ENCODE results near the gene DPH3.
A peak's percentile ranks its signal among the peaks of the same experiment; 100 is the strongest.
"Not testable (repeated sequence)": the region's sequence is repeated elsewhere in the genome, so short reads cannot be mapped to it uniquely, and the experiment has no call there.

Gene DPH3

GRCh38 chr3:16264708-16265454 is at the start of gene DPH3, which contains the start of gene OXNAD1:
Gene DPH3, minus strand, starts transcription at chr3:16264943. Its CDS starts 67 bp downstream, at chr3:16264876.
Gene OXNAD1, plus strand, starts transcription at chr3:16265212. Its CDS starts 5,741 bp downstream, at chr3:16270953.
- peak; percentile 99 for DNase-seq (ENCODE audit: low read depth in 2 of 2)

- no peak for DNase-seq (ENCODE audit: low read depth in 2 of 2)
These were observed 49.3 kb upstream of the DPH3 start for GRCh38 chr3:16313886-16314645.

DNA sequence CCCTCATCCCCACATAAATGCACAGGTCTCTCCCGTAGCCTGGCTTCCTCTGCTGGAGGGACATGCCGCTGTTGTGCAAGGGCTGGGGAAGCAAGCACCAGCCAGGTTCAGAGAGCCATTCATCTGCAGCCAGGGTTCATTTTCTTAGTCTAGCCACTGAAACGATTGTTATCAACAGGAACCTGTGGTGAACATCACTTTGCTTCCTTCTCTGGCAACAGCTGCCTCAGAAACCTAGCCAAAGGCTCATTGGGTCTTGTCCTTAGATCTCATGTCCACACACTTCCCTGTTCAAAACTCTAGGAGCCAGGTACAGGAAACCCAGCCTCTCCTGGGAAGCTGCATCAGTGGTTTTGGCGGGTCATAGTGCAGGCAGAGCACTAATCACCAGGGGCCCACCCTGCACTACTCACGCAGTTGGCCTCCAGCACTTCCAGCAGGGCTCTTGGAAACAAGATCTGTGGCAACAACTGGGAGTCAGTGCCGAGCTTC is 47.3 kb upstream of the DPH3 start:
- DNase-seq (ENCODE audit: low read depth in 2 of 2): no peak

DNA sequence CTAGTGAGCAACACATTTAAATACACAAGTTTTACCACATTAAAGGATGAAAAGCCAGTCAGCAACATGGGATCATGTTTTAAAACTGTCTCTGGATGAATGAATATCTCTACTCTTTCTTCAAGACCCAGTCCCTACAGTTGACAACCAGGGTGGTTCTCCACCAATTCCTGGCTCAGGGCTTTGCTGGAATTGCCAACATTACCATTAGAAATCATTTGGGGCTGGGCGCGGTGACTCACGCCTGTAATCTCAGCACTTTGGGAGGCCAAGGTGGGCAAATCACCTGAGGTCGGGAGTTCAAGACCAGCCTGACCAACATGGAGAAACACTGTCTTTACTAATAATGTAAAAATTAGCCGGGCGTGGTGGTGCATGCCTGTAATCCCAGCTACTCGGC is 45.7 kb upstream of the DPH3 start:
- not testable (repeated sequence) for DNase-seq (ENCODE audit: low read depth in 2 of 2)

DNA sequence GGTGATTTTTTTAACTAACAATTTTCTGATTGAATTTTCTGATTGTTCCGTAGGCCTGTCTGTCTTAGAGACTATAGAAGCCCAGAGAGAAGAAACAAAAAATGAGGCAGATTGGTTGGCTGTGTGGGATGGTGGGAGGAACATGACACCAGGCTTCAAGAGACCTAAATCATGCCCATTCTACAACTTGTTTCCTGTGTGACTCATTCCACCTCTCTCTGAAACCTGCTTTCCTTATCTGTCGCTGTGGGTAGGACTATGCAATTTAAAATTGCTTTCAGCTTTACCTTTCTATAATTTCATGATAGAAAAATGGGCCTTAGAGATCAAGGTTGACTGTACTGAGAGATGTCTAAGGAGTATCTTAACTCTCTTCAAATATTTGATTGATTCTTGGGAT is 44.8 kb upstream of the DPH3 start:
- no peak for DNase-seq (ENCODE audit: low read depth in 2 of 2)

- DNase-seq (ENCODE audit: low read depth in 2 of 2): no peak
These were observed 44.0 kb upstream of the DPH3 start for GRCh38 chr3:16308727-16309126.

- no peak for DNase-seq (ENCODE audit: low read depth in 2 of 2)
These were observed 43.2 kb upstream of the DPH3 start for GRCh38 chr3:16307832-16308531.

- no peak for DNase-seq (ENCODE audit: low read depth in 2 of 2)
These were observed 40.4 kb upstream of the DPH3 start for GRCh38 chr3:16305111-16305541.

- no peak for DNase-seq (ENCODE audit: low read depth in 2 of 2)
These were observed 39.6 kb upstream of the DPH3 start for GRCh38 chr3:16304061-16305010.

GRCh38 chr3:16303037-16303575 is 38.4 kb upstream of the DPH3 start:
- DNase-seq (ENCODE audit: low read depth in 2 of 2): no peak

- DNase-seq (ENCODE audit: low read depth in 2 of 2): no peak
These were observed 37.4 kb upstream of the DPH3 start for GRCh38 chr3:16302082-16302631.

- no peak for DNase-seq (ENCODE audit: low read depth in 2 of 2)
These were observed 36.8 kb upstream of the DPH3 start for GRCh38 chr3:16301507-16301906.

- no peak for DNase-seq (ENCODE audit: low read depth in 2 of 2)
These were observed 36.2 kb upstream of the DPH3 start for GRCh38 chr3:16300881-16301359.

- DNase-seq (ENCODE audit: low read depth in 2 of 2): no peak
These were observed 35.6 kb upstream of the DPH3 start for GRCh38 chr3:16300307-16300706.

DNA sequence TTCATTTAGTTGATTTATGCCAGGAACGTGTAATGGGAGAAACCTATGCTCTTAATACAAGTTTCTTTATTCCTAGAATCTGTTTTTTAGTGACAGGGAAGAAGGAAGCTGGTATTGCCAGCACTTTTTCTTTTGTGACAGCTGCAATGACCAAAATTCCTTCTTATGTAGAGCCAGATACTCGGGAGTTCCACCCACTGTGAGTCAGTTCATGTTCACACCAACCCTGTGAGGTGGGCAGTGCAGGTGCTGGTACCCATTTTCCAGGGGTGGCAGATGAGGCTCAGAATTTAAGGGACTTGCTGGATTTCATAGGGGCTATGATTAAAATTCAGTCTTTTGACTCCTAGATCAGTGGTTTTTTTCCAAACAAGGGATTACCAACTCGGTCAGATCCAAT is 35.0 kb upstream of the DPH3 start:
- no peak for DNase-seq (ENCODE audit: low read depth in 2 of 2)

- DNase-seq (ENCODE audit: low read depth in 2 of 2): no peak
These were observed 34.1 kb upstream of the DPH3 start for GRCh38 chr3:16298891-16299290.

DNA sequence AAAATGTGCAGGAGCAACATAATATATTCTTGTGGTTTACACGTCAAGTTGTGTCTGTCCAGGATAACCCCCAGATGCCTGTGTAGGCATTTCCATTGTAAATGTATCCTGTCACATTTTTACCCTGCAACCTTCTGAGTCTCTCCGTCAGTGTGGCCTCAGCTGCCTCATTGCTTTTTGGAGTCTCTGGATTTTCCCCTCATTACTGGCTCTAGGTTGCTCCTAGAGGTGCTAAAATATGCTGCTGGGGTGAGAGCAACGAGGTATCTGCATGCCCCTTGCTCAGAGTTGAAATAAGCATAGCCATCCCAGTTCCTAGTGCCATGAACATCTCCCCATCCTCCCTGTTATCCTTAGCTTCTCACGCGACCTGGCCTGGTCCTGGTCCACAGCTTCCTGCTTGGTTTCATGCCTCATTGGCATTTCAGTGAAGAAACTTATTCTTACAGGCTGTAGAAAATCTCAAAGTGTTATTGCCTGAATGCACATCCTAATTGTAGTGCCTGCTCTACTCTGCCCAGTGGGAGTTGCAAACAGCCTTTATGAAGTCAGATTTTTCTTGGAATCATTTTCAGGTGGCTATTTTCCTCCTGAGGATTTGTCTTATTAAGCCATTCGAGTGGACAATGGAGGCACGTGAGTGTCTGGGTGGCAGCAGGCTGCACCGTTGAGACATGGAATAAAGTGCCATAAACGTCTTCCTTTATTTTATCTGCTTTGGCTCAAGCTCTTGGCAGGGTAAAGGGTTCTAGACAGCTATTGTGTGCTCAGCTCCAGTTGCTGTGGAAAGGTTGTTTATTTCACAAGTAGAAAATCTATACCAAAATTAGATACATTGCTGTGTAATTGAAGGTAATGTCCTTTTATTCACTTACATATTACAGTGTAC is 33.5 kb upstream of the DPH3 start:
- no peak for DNase-seq (ENCODE audit: low read depth in 2 of 2)

GRCh38 chr3:16295298-16295890 is 30.7 kb upstream of the DPH3 start:
- no peak for DNase-seq (ENCODE audit: low read depth in 2 of 2)

- no peak for DNase-seq (ENCODE audit: low read depth in 2 of 2)
These were observed 30.1 kb upstream of the DPH3 start for GRCh38 chr3:16294844-16295243.
